Upper lobe of right lung (tissue), 1 donor: ENCODE measurements around the gene WDR7. TPM values are rescaled to one million over a fixed set of nuclear protein-coding genes. Genes with fewer than 3 reads are reported as not detected.
"Not testable (repeated sequence)": the region's sequence is repeated elsewhere in the genome, so short reads cannot be mapped to it uniquely, and the experiment has no call there.

Experiments used
- ATAC-seq: fragments of 200-7000 bp; cut with Tn5 transposase; one replicate; pipeline ENCODE4 v1.9.1; 2020; ENCODE audit warnings: mild to moderate bottlenecking, moderate library complexity
- DNase-seq: peaks from one replicate; pipeline ENCODE4 v3.0.0-alpha.2; 2020
- H3K27ac ChIP-seq: fragments of 200-600 bp; one replicate; pipeline ENCODE4 v1.8.0; 2022
- H3K27me3 ChIP-seq: fragments of 200-600 bp; one replicate; pipeline ENCODE4 v1.8.0; 2022; ENCODE audit warnings: mild to moderate bottlenecking
- H3K36me3 ChIP-seq: fragments of 200-600 bp; one replicate; pipeline ENCODE4 v1.8.0; 2022
- H3K4me1 ChIP-seq: fragments of 200-600 bp; one replicate; pipeline ENCODE4 v1.8.0; 2022
- H3K4me3 ChIP-seq: fragments of 200-600 bp; one replicate; pipeline ENCODE4 v1.8.0; 2022; ENCODE audit warnings: mild to moderate bottlenecking
- H3K9me3 ChIP-seq: fragments of 200-600 bp; one replicate; pipeline ENCODE4 v1.8.0; 2022
- intact Hi-C: fragments of 100-400 bp; cut with DNase I; formaldehyde crosslinking; loops from one replicate; pipeline ENCODE4 v1.11.0; 2022
- total RNA-seq: library from RNA; stranded (reverse); fragmentation: NEBNext Ultra II Directional; extraction: Animal tissue kit (Norgen Biotek cat#: 25700); gene quantifications from one replicate; pipeline ENCODE4 v1.2.1, GENCODE V29; 2021
- TF ChIP-seq, protein P1 (sequence below): fragments of 200-600 bp; IDR thresholded peaks from one replicate; pipeline ENCODE4 v1.8.0; 2022; ENCODE audit warnings: antibody characterized with exemption
- donor health status: DM: no; HTN: yes; CAD: no; lungs with severe emphysema.

WDR7 gene
- total RNA-seq, 1 donor from 2014 or later: 30.7 TPM

DNA sequence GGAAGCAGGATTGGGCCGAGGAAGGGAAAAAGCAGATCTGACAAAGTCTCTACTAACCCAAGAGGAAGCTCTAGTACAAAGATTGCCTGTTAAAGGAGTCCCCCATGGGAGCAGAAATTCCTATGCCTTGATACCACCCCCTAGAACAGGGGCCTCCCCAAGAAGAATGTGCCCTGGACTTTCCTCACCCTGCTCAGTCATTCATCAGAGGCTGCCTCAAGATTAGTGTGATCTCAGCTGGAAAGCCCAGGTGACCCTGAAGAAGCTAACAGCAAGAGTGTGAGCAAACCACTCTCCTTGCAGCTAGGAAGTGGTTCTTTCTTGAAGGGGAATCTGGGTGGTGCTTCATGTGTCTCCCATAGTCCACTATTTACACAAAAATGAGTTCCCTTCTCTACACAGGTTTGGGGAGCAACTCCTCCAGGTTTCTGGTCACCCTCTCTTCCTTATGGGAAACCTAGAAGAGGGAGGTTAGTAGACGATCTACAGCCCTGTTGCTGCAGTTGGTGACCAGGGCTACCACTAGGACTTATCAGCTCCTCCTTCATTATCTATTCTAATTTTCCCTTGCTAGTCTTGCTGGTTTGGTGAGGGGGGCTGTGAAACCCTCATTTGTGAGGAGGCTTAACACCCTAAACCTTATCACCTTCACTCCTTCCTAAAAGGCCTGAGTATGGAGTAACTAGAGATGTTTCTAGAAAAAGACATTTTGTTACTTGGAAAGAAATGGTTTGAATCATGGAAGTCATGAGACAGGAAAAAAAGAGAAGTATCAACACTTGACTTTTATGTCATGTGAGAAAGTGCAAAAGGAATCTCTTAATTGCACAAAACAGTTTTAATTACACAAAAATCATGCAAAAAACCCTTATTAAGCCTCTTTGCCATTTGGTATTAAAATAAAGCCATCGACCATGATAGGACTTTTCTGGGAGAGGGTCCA is 2.9 kb upstream of the WDR7 start:
- Histone ChIP-seq H3K36me3 (no peaks in the 10 kb centered on the region), H3K9me3 (no peaks in the 10 kb centered on the region), H3K27me3 (no peaks in the 10 kb centered on the region), H3K4me3 (no peak overlapping the region), H3K27ac (no peak overlapping the region), H3K4me1 (peaks cover 21% of the 10 kb centered on the region)
- ATAC-seq (no peak), DNase-seq (no peak)
- intact Hi-C loops: no loop called here
- TF ChIP-seq, protein P1, sequence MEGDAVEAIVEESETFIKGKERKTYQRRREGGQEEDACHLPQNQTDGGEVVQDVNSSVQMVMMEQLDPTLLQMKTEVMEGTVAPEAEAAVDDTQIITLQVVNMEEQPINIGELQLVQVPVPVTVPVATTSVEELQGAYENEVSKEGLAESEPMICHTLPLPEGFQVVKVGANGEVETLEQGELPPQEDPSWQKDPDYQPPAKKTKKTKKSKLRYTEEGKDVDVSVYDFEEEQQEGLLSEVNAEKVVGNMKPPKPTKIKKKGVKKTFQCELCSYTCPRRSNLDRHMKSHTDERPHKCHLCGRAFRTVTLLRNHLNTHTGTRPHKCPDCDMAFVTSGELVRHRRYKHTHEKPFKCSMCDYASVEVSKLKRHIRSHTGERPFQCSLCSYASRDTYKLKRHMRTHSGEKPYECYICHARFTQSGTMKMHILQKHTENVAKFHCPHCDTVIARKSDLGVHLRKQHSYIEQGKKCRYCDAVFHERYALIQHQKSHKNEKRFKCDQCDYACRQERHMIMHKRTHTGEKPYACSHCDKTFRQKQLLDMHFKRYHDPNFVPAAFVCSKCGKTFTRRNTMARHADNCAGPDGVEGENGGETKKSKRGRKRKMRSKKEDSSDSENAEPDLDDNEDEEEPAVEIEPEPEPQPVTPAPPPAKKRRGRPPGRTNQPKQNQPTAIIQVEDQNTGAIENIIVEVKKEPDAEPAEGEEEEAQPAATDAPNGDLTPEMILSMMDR: no peak

DNA sequence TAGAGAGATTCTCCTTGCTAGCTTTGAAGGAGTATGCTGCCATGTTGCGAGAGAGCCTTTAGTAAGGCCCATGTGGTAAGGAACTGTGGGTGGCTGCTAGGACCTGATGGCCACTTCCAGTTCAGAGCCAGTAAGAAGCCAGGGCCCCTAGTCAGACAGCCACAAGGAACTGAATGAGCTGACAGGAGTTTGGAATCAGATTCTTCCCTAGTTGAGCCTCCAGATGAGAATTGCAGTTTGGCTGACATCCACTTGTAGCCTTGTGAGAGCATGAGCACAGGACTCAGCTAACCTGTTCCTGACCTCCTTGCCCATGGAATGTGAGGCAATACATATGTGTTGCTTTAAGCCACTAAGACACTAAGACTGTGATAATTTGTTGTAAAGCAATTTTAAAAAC is 1.2 kb upstream of the WDR7 start:
- Histone ChIP-seq H3K36me3 (no peaks in the 10 kb centered on the region), H3K27ac (peak overlapping the region; percentile 81), H3K27me3 (no peaks in the 10 kb centered on the region), H3K4me1 (peaks cover 21% of the 10 kb centered on the region), H3K4me3 (no peak overlapping the region), H3K9me3 (no peaks in the 10 kb centered on the region)
- TF ChIP-seq, protein P1: no peak
- DNase-seq (no peak), ATAC-seq (no peak)
- intact Hi-C loops: no loop called here

DNA sequence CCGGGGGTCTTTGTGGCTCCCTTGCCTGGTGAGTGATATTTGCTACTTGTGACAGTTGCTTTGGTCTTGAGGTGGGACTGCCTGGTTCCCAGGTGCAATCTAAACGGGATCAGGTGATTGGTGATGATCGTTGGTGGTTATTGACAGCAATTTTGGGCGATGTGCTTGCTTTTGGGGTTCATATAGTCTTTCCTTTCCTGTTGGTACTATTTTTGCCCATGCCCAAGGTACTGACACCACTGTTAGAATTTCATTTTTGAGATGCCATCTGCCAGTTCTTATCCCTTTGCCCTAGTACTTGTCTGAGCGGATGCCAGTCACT is 573 bp downstream of the WDR7 start:
- Histone ChIP-seq H3K36me3 (no peaks in the 10 kb centered on the region), H3K27me3 (no peaks in the 10 kb centered on the region), H3K4me1 (peaks cover 21% of the 10 kb centered on the region), H3K9me3 (no peaks in the 10 kb centered on the region), H3K4me3 (peak overlapping the region; percentile 82), H3K27ac (peak overlapping the region; percentile 81)
- intact Hi-C loops: no loop called here
- TF ChIP-seq, protein P1: no peak
- DNase-seq (no peak), ATAC-seq (no peak)

DNA sequence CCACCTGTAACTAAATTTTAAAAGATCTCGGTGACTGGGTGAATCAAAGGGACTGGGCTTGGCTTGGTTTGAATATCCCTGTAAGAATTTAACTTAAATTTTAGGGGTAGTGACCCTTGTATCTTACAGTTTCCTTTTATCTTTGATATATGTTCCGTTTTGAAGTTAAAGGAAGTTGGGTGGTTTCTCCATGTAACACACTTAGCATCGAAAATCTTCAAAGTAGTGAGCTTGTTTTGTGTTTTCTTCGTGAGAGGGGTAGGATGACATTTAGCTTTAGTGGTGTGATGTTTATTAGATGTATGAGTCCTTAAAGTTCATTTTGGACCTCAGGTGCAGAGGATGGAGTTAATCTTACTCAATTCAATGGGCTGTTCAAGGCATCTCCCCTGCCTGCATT is 1.6 kb downstream of the WDR7 start:
- Histone ChIP-seq H3K4me1 (peaks cover 21% of the 10 kb centered on the region), H3K36me3 (no peaks in the 10 kb centered on the region), H3K4me3 (no peak overlapping the region), H3K27me3 (no peaks in the 10 kb centered on the region), H3K27ac (no peak overlapping the region), H3K9me3 (no peaks in the 10 kb centered on the region)
- TF ChIP-seq, protein P1: no peak
- ATAC-seq: no peak
- intact Hi-C loops: no loop called here
- no peak for DNase-seq

DNA sequence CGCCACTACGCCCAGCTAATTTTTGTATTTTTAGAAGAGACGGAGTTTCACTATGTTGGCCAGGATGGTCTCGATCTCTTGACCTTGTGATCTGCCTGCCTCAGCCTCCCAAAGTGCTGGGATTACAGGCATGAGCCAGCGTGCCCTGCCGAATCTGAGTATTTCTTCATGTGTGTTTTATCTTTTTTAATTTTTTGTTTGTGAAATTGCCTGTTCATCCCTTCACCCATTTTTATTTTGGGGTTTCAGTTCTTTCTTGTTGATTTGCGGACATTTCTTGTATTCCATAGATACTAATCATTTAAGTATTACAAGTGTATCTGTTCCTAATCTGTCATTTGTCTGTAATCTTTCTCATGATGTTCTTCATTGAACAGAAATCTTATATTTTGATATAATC is 3.1 kb downstream of the WDR7 start:
- H3K36me3 ChIP-seq, H3K4me3 ChIP-seq, intact Hi-C loops, H3K27me3 ChIP-seq, DNase-seq, ATAC-seq, H3K9me3 ChIP-seq, H3K27ac ChIP-seq: not testable (repeated sequence)
- peaks cover 21% of the 10 kb centered on the region for H3K4me1 ChIP-seq

DNA sequence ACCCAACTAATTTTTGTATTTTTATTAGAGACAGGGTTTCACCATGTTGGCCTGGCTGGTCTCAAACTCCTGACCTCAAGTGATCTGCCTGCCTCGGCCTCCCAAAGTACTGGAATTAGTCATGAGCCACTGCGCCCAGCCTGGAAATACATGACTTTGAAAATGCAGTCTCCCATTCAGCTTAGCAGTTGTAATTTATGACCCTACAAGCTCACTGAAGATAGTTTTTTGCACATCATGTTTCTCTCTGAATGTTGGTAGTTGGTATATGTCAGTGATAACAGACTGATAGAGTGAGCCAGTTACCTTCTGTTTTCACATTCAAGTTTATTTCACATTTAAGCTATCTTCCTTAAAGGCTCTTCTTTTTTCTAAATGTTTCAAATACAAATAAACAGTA is 7.1 kb downstream of the WDR7 start:
- no peaks in the 10 kb centered on the region for H3K4me1 ChIP-seq
- intact Hi-C loops: no loop called here
- H3K4me3 ChIP-seq: no peak overlapping the region
- no peaks in the 10 kb centered on the region for H3K9me3 ChIP-seq
- TF ChIP-seq, protein P1: no peak
- H3K27me3 ChIP-seq: no peaks in the 10 kb centered on the region
- no peaks in the 10 kb centered on the region for H3K36me3 ChIP-seq
- H3K27ac ChIP-seq: no peak overlapping the region
- no peak for ATAC-seq
- DNase-seq: no peak
